ENCODE data around the gene MLH3. TPM values are rescaled to one million over a fixed set of nuclear protein-coding genes. Genes with fewer than 3 reads are reported as not detected.

The MLH3 gene
- total RNA-seq (ENCODE audit: low replicate concordance) = 23.2 and 41.5 TPM in 2 replicates

GRCh38 chr14:75050852-75051555 lies at the start of gene MLH3:
Gene MLH3, minus strand, starts transcription at chr14:75051467. Its CDS starts 1,812 bp downstream, at chr14:75049655.
- Mint-ChIP-seq H3K9me3 (peaks cover 7% of the 10 kb centered on the region), H3K27me3 (ENCODE audit: insufficient read depth, low read depth) (peaks cover 5% of the 10 kb centered on the region), H3K4me1 (peaks cover 12% of the 10 kb centered on the region), H3K4me3 (peak within 1 kb of the TSS; percentile 91), H3K36me3 (peaks cover 34% of the 10 kb centered on the region), H3K27ac (peak within 1 kb of the TSS; percentile 80)
- no peak within 1 kb of the TSS for H3K27ac ChIP-seq
- TF ChIP-seq EZH2 (IDR thresholded peaks at IDR 0.05) (no peak), EZH2phosphoT487 (IDR thresholded peaks at IDR 0.05) (no peak), CTCF (IDR thresholded peaks at IDR 0.05) (no peak)
- H3K4me3 ChIP-seq = peak within 1 kb of the TSS; percentile 51
- H3K27me3 ChIP-seq = no peaks in the 10 kb centered on the region
- H3F3A ChIP-seq (ENCODE audit: low read depth) = peaks cover 27% of the 10 kb centered on the region
- peaks cover 10% of the 10 kb centered on the region for H3K4me1 ChIP-seq
- no peaks in the 10 kb centered on the region for H3K9me3 ChIP-seq (ENCODE audit: low read depth)
- peaks cover 14% of the 10 kb centered on the region for H3K79me2 ChIP-seq (ENCODE audit: low read depth)
- H2AFZ ChIP-seq (replicated peaks) = peak within 1 kb of the TSS; percentile 92
- H4K20me1 ChIP-seq (ENCODE audit: low read depth) = no peaks in the 10 kb centered on the region
- peak; percentile 96 for DNase-seq (ENCODE audit: low spot score)
- peak within 1 kb of the TSS; percentile 86 for H3K4me2 ChIP-seq
- peak within 1 kb of the TSS; percentile 33 for H3K9ac ChIP-seq
- no peaks in the 10 kb centered on the region for H3K36me3 ChIP-seq

GRCh38 chr14:75098682-75099081 lies 47.4 kb upstream of the MLH3 start:
- no peaks in the 10 kb centered on the region for H3K9me3 ChIP-seq (ENCODE audit: low read depth)
- H3K4me1 Mint-ChIP-seq = no peaks in the 10 kb centered on the region
- no peak for DNase-seq (ENCODE audit: low spot score)
- H3K9ac ChIP-seq = no peak overlapping the region
- H3K4me3 ChIP-seq = no peak overlapping the region
- no peak overlapping the region for H2AFZ ChIP-seq (replicated peaks)
- no peak overlapping the region for H3K4me3 Mint-ChIP-seq
- H3K27me3 Mint-ChIP-seq (ENCODE audit: insufficient read depth, low read depth) = peaks cover 2% of the 10 kb centered on the region
- no peaks in the 10 kb centered on the region for H3K27me3 ChIP-seq
- H3K4me2 ChIP-seq = no peak overlapping the region
- H3F3A ChIP-seq (ENCODE audit: low read depth) = peaks cover 2% of the 10 kb centered on the region
- TF ChIP-seq EZH2phosphoT487 (IDR thresholded peaks at IDR 0.05) = no peak
- TF ChIP-seq EZH2 (IDR thresholded peaks at IDR 0.05) = no peak
- TF ChIP-seq CTCF (IDR thresholded peaks at IDR 0.05) = no peak
- H3K9me3 Mint-ChIP-seq = no peaks in the 10 kb centered on the region
- peaks cover 36% of the 10 kb centered on the region for H3K36me3 Mint-ChIP-seq
- H3K27ac Mint-ChIP-seq = no peak overlapping the region
- H3K4me1 ChIP-seq = no peaks in the 10 kb centered on the region
- no peaks in the 10 kb centered on the region for H4K20me1 ChIP-seq (ENCODE audit: low read depth)
- no peaks in the 10 kb centered on the region for H3K79me2 ChIP-seq (ENCODE audit: low read depth)
- no peaks in the 10 kb centered on the region for H3K36me3 ChIP-seq
- no peak overlapping the region for H3K27ac ChIP-seq

- H3K9ac ChIP-seq = no peak overlapping the region
Measured at GRCh38 chr14:75098212-75098611, 46.9 kb upstream of the MLH3 start.

More at GRCh38 chr14:75098212-75098611, 46.9 kb upstream of the MLH3 start:
- H3K4me1 ChIP-seq = no peaks in the 10 kb centered on the region
- no peaks in the 10 kb centered on the region for H4K20me1 ChIP-seq (ENCODE audit: low read depth)
- H3K36me3 Mint-ChIP-seq = peaks cover 34% of the 10 kb centered on the region
- no peak overlapping the region for H3K4me3 Mint-ChIP-seq
- peaks cover 6% of the 10 kb centered on the region for H3F3A ChIP-seq (ENCODE audit: low read depth)
- no peaks in the 10 kb centered on the region for H3K27me3 ChIP-seq
- H3K27ac Mint-ChIP-seq = no peak overlapping the region
- H3K4me3 ChIP-seq = no peak overlapping the region
- H3K27me3 Mint-ChIP-seq (ENCODE audit: insufficient read depth, low read depth) = peaks cover 2% of the 10 kb centered on the region
- H3K4me2 ChIP-seq = no peak overlapping the region
- no peak overlapping the region for H3K27ac ChIP-seq
- no peaks in the 10 kb centered on the region for H3K36me3 ChIP-seq
- TF ChIP-seq EZH2phosphoT487 (IDR thresholded peaks at IDR 0.05) = no peak
- TF ChIP-seq CTCF (IDR thresholded peaks at IDR 0.05) = no peak
- no peak for TF ChIP-seq EZH2 (IDR thresholded peaks at IDR 0.05)
- H2AFZ ChIP-seq (replicated peaks) = no peak overlapping the region
- no peaks in the 10 kb centered on the region for H3K79me2 ChIP-seq (ENCODE audit: low read depth)
- H3K4me1 Mint-ChIP-seq = no peaks in the 10 kb centered on the region
- H3K9me3 ChIP-seq (ENCODE audit: low read depth) = no peaks in the 10 kb centered on the region
- H3K9me3 Mint-ChIP-seq = no peaks in the 10 kb centered on the region
- DNase-seq (ENCODE audit: low spot score) = no peak

Data from neural progenitor cell (in vitro differentiated cells).